ENCODE measurements around the gene HMGN2. TPM values are rescaled to one million over a fixed set of nuclear protein-coding genes. Genes with fewer than 3 reads are reported as not detected.

Gene HMGN2
- total RNA-seq (2022; extraction: Qiagen RNA extraction; ENCODE audit: low read depth), result 345 to 395 TPM (median 355 TPM) in 5 replicates

GRCh38 chr1:26472320-26472900 lies at the start of gene HMGN2:
HMGN2 (plus strand) TSS chr1:26472440; CDS start chr1:26472613, 173 bp downstream.

GRCh38 chr1:26431979-26432695 lies 40.1 kb upstream of the HMGN2 start, which contains the start of gene DHDDS:
DHDDS (plus strand) TSS chr1:26432321; CDS start chr1:26432946, 625 bp downstream.

Other genes starting within 250 kb of the HMGN2 start
- gene CEP85, start 238.2 kb upstream of the HMGN2 start, total RNA-seq (2022; extraction: Qiagen RNA extraction; ENCODE audit: low read depth), result 12.4 to 14.7 TPM (median 13.9 TPM) in 5 replicates
- 115 to 171 TPM (median 156 TPM) in 5 replicates for gene SH3BGRL3, start 192.4 kb upstream of the HMGN2 start, total RNA-seq (2022; extraction: Qiagen RNA extraction; ENCODE audit: low read depth)
- 13.0 to 16.9 TPM (median 16.7 TPM) in 5 replicates for gene UBXN11, start 165.8 kb upstream of the HMGN2 start, total RNA-seq (2022; extraction: Qiagen RNA extraction; ENCODE audit: low read depth)
- not detected in 5 replicates for gene CD52, start 154.5 kb upstream of the HMGN2 start, total RNA-seq (2022; extraction: Qiagen RNA extraction; ENCODE audit: low read depth)
- 1.6 to 2.3 TPM (median 1.7 TPM) in 5 replicates for gene CRYBG2, start 118.3 kb upstream of the HMGN2 start, total RNA-seq (2022; extraction: Qiagen RNA extraction; ENCODE audit: low read depth)
- not detected in 5 replicates for gene ZNF683, start 99.7 kb upstream of the HMGN2 start, total RNA-seq (2022; extraction: Qiagen RNA extraction; ENCODE audit: low read depth)
- gene LIN28A, start 61.6 kb upstream of the HMGN2 start, total RNA-seq (2022; extraction: Qiagen RNA extraction; ENCODE audit: low read depth), result not detected in 5 replicates
- gene DHDDS, start 40.1 kb upstream of the HMGN2 start, total RNA-seq (2022; extraction: Qiagen RNA extraction; ENCODE audit: low read depth), result 20.4 to 28.4 TPM (median 22.1 TPM) in 5 replicates
- gene RPS6KA1, start 57.3 kb downstream of the HMGN2 start, total RNA-seq (2022; extraction: Qiagen RNA extraction; ENCODE audit: low read depth), result 15.0 to 18.3 TPM (median 17.4 TPM) in 5 replicates
- 29.7 to 33.9 TPM (median 32.5 TPM) in 5 replicates for gene ARID1A, start 223.6 kb downstream of the HMGN2 start, total RNA-seq (2022; extraction: Qiagen RNA extraction; ENCODE audit: low read depth)

All from A549 treated with CpdA at 1 μM for 4 hours (cell line).